GM19239 (cell line): ENCODE results near the gene IFNA1.
A peak's percentile ranks its signal among the peaks of the same experiment; 100 is the strongest.
"Not testable (repeated sequence)": the region's sequence is repeated elsewhere in the genome, so short reads cannot be mapped to it uniquely, and the experiment has no call there.

Source experiments
- DNase-seq: peaks from one replicate; pipeline ENCODE4 v3.0.0; 2011; ENCODE audit warnings: low spot score; ENCODE audit not compliant: insufficient read length
- FAIRE-seq: peaks from 2 replicates; lab custom pipeline; 2011; peaks lifted over from hg19 to GRCh38; lab: Jason Lieb, UNC

IFNA1 gene

DNA sequence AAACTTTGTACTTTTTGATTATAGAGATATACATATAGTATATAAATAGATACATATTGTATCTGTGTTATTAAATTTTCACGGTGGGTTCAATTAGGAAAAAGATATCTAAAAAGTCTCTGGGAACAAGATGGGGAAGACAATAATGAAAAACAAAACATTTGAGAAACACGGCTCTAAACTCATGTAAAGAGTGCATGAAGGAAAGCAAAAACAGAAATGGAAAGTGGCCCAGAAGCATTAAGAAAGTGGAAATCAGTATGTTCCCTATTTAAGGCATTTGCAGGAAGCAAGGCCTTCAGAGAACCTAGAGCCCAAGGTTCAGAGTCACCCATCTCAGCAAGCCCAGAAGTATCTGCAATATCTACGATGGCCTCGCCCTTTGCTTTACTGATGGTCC is at the start of gene IFNA1:
Gene IFNA1, plus strand, starts transcription at position 301 of the 400 bp plus-strand sequence. Its CDS starts 69 bp downstream, at position 370.
- FAIRE-seq (no peak), DNase-seq (no peak)

DNA sequence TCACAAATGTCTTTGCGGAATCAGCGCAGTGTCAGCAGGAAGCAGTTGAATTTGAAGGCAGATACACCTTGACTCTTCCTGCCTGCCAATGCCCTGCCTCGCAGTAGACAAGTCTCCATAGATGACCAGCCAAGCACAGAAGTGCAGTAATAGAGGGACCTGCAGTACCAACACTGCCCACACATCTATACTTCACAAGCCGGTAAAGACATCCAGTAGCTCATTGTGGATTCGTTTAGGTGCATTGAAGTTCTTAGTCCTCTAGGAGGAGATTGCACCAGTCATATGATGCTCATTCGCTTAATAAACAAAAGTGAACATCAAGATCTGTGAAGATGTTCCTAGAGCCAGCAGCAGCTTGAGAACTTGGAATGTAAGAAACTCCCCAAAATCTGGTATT is 48.0 kb upstream of the IFNA1 start:
- FAIRE-seq (peak; percentile 87), DNase-seq (no peak)

DNA sequence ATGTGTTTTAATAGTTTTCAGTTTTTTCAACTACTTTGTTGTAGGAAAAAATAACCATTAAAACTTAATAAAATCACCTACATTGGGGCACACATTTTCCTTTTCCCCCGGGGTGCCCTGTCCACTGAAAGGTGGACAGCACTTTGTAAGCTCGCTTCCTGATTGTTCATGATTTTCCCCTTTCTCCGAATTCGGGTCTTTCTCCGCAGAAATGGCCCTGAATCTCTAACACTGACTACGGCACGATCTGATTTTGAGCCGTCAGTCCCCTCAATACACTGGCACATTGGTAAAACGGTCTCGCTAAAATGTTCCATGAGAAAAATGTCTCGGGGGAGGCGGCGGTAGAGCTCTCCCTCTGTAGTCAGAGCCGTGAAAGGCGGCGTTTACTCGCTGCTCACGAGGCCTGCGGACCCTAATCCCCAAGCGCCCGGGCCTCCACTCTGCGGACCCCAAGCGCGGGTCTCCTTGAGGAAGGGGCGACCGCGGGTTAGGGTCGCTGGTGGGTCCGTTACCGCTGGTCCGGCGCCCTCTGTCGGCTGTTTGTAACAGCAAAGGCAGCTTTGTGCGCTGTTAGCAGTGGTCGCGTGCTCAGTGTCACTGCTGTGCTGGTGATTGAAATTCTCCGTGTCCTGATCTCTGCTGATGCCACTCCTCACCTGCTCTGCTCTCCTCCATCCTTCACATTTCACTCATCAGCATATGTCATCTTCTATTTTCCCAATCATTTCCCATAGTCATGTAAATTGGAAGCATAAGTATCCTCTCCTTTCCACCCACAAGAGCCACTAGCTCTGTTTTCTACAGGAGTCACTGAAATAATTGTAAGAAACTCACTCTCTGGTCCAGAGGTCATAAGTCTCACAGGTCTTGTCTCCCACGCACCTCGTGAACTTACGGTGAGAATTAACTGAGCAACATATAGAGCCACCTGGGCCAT is 44.2 kb upstream of the IFNA1 start:
- FAIRE-seq (peak; percentile 97), DNase-seq (no peak)

DNA sequence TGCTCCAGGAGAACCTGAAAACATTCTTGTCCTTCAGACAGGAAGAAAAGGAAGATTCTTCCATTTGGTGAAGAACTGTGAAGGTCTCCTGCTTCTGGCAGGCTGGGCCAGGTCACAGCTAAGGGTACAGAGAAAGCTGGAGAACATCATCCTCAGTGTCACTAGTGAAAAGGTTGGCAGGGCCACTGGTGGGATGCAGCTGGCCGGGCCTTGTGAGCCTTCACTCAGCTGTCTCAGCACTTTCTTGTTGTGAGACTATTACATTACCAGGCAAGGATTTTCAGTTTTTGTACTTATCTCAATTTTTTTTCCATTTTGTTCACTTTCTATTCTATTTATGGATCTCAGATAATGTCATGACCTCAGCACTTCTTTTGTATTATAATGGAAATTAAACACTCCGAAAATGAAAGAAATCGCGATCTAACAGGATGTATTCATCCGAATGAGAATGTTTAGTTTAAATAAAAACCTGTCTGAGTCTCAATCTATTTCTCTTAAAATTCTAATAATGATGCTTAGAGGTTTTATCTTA is 41.2 kb upstream of the IFNA1 start:
- DNase-seq (no peak), FAIRE-seq (peak; percentile 67)

DNA sequence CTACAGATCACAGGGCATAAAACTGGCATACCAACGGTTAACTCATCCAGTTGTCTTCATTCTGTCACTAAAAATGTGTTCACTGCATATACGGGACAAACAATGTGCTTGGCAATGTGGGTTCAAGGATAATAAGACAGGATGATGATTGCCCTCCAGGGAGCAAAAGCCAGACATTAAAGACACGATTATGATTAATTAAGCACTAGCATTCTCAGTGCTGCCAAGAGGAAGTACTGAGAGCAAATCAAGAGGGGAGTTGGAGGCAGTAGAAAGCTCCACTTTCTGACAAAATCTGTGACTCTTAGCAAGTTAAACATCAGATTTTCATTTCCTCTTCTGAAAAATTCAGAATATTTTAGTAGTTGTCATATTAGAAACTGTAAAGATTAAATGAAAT is 40.3 kb upstream of the IFNA1 start:
- DNase-seq (no peak), FAIRE-seq (no peak)

DNA sequence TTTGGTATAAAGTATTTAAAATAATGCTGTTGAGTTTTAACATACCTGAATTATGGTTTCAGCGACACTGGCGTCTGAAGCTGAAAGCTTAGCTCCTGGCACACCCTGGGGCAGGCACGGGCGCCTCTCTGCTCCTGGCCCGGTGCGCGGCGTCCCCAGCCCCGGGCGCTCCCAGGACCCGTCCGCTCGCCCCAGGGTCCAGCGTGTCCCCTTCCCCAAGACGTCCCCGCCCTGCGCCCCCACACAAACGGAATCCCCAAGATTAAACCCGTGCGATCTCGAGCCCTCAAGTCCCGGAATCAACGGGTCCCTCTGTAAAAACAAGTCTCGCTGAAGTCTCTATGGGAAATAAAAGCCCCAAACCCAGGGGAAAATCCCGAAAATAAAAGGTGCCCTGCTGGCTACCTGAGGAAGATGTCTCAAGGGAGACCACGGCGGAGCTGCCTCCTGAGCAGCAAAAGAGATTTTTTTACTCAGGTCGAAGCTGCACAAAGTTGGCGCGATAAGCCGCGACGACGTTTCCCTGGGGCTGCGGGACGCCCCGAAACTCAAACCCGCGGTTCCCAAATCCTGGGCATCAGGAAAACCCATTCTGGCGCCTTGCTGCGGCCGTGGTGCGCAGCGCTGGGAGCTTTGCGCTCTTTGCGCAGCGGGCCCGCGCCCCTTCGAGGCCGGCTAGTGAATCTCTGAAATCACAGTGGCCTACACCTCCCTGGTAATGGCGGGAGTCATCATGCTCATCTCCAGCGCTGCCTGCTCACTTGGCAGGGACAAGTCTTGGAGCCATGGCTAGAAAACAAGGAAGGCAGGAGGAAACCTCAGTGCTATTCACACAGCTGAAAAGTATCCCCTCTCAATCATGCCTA is 37.6 kb upstream of the IFNA1 start:
- no peak for FAIRE-seq
- no peak for DNase-seq

DNA sequence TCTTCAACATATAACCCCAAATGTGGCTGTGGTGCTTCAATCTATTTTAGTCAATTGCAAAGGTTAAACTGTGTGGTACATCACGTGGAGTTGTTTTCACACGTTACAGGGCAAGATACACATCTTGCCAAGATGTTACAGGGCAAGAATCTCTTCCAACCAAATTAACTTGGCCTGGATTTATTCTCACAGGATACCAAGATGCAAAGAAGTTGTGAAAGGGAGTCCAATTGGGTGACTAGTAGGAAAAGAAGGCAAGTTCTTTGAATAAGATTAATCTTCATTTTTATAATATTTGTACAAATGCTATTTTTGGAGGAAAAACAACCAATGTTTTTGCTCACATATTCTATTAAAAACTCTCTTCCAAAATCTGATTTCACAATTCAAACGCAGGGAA is 36.1 kb upstream of the IFNA1 start:
- FAIRE-seq (no peak), DNase-seq (no peak)

DNA sequence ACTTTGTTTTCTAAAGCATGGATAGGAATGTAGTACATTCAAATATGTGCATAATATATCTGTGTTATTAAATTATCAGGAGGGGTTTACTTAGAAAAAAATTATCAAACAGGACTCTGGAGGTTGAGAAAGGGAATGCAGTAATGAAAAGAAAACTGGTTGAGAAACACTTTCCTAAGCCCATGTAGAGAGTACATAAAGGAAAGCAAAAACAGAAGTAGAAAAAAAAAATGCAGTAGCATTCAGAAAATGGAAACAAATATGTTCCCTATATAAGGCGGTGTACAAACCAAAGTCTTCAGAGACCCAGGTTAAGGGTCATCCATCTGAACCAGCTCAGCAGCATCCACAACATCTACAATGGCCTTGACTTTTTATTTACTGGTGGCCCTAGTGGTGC is 31.4 kb upstream of the IFNA1 start, which contains the start of gene IFNA8:
Gene IFNA8, plus strand, starts transcription at position 301 of the 400 bp plus-strand sequence. Its CDS starts 60 bp downstream, at position 361.
- DNase-seq (no peak), FAIRE-seq (no peak)

DNA sequence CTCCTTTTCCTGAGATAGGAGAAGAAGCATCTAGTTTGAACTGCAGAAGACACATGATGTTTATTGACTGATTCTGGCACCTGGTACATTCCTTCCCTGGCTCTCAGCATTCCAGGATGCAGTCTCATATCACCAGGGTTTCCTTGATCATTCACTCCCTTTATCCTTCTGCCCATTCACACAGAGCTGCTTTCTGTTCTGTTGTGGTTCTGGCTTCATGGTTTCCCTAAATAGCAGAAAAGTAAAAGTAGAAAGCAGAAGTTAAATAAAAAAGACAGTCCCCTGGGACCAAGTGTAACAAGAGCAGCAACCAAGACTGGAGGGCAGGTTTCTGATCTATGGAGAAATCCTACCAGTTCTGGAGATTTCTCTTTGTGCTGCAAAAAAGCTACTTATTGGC is 28.1 kb upstream of the IFNA1 start:
- FAIRE-seq: peak; percentile 75
- no peak for DNase-seq

DNA sequence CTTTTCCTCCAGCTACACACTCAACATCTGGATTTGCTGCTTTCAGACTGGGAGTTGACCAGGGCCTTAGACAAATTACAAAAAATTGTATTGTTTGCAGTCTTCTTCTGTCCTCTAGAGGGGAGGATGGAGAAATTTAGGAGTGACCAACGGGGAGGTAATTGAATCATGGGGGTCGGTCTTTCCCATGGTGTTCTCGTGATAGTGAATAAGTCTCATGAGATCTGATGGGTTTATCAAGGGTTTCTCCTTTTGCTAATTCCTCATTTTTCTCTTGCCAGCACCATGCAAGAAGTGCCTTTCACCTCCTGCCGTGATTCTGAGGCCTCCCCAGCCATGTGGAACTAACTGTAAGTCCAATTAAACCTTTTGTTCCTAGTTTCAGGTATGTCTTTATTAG is 27.1 kb upstream of the IFNA1 start:
- DNase-seq (no peak), FAIRE-seq (no peak)

DNA sequence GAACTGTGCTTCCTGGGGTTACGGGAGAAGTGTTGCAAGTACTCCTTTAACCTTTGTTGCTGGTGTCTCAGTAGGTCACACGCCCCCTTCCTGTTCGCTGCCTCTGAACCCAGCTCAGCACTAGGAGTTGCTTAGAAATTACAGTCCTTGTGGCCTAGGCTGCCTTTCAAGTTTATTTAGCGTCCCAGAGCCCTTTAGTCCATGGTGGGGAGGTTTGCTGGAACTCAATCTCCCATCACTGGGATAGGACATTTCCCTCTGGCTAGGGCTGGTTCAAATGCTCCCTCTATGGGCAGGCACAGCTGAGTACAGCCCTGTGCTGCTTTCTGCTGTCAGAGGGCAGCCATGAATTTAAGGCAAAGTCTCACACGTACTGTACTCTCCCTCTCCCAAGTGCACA is 26.6 kb upstream of the IFNA1 start:
- FAIRE-seq (no peak), DNase-seq (no peak)

DNA sequence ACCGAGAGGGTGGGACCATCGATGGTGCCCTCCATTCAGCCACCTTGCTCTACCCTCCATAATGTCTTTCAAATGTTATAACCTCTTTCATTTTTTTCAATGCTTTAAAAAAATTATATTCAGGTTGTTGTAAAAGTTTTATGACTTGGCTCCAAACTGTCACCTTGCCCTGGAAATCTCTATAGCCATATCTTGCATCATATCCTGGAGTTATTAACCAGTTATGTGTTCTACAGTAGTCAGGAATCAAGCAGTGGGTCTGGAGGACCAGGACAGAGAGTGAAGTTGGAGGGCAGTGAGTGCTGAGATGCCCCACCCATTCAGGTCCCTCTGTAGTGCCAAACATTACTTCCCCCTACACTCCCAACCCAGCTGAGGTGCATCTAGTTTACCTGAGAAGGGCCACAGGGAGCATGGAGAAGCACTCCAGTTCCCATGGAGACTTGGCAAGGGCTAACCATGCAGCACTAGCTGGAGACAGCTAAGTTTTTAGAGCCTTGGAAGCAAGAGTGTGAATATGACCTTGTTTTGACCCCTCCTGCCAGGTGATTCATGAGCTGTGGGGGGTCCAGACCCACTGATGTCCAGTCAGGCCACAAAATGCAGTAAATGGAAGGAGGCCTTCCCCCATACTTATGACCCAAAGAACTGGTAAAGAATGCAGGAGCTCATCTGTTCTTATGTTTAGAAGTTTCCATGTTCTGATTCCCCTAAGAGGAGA is 25.9 kb upstream of the IFNA1 start:
- FAIRE-seq (no peak), DNase-seq (no peak)

DNA sequence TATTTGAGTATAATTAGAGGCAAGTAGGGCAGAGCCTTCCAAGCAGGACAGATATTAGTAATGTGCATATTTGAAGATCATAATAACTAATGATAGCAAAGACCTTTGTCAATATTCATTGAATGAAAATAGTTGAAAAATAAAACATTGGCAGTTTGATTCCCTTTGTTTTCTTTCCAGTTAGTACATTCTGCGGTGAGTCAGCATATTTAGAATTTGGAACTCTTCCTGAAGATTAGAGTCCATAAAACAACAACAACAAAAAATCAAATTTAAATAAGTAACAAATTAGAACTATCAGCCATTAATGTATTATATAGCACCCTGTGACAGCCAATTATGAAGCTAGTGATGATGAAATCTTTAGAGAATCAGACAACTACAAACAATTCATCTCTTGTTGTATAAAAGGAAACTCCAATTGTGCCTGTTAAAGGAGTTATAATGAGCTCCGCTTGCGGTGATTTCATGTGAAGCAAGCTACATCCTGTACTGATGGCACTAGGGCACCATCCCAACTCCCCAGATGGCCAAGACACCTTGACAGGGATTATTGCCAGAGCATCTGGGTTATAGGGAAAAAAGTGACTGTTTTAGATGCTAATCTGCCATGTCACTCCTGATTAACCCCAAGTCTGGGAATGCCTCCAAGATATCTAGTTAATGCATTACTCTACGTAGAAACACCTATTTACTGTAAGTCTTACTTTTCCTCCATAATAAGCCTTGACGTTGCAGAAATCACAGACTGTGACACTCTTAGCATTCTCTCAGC is 24.6 kb upstream of the IFNA1 start:
- FAIRE-seq: no peak

DNA sequence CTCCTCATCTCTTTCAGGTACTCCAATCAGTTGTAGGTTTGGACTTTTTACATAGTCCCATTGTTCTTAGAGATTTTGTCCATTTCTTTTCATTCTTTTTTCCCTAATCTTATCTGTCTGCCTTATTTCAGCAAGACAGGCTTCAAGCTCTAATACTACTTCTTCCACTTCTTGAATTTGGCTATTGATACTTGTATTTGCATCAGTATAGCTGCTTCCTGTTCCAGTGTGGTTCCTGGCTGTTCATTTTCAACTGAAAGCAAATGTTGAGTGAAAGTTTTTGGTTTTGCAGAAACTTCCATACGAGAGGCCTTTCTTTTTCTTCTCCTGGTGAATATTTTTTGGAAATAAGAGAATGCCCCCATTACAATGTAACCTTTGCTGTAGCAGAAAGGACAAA is 12.0 kb upstream of the IFNA1 start:
- peak; percentile 4 for FAIRE-seq
- DNase-seq: no peak

More for the DNA sequence above, 24.6 kb upstream of the IFNA1 start:
- DNase-seq: no peak

DNA sequence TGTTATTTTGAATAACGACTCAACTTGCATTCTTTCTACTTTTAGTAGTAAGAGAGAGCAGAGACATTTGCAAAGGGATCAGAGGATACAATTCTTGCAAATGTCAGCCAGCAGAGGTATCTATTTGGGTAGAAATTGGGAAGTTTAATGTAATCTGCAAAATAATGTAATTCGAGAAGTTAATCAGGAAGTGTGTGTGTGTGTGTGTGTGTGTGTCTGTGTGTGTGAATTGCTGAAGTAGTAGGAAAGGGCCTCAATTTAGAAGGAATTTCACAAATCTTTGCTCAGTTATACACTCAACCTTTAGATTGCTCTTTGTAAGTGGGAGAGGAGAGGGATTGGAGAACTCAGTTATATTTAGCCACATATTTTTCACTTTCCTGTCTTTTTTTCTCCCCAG is 11.0 kb upstream of the IFNA1 start:
- no peak for DNase-seq
- FAIRE-seq: no peak

DNA sequence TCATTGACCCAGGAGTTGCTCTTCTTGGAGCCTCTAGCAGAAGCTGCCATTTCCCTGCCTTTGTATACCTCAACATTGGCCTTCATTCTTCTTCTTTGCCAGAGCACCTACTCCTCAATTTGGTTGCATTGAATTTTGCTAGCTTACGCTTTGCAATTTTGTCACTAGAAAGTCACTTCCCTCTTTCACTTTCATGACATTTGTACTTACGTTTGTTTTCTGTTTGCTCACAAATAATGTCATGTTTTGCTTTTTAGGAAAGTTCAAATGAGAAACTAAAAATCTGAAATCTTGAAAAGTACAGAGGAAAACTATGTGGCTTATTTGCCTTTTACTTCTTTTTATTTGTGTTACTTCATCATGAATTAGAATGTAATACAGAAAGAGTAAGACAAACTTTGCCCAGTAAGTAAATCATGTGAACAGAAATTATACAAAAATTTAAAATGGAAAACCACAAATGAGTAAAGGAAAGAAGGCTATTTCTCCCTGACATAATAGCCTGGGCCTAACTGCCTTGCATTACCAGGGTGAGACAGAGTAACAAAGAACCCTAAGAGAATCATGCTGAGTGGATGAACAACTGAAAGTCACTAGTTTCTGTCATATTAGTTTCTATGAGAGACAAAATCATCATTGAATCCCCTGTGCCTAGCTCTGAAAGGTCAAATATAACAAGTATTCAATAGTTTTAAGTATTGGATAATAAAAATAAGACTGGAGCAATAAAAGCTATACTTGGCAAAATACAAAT is 7.4 kb upstream of the IFNA1 start:
- no peak for DNase-seq
- FAIRE-seq: peak; percentile 90

DNA sequence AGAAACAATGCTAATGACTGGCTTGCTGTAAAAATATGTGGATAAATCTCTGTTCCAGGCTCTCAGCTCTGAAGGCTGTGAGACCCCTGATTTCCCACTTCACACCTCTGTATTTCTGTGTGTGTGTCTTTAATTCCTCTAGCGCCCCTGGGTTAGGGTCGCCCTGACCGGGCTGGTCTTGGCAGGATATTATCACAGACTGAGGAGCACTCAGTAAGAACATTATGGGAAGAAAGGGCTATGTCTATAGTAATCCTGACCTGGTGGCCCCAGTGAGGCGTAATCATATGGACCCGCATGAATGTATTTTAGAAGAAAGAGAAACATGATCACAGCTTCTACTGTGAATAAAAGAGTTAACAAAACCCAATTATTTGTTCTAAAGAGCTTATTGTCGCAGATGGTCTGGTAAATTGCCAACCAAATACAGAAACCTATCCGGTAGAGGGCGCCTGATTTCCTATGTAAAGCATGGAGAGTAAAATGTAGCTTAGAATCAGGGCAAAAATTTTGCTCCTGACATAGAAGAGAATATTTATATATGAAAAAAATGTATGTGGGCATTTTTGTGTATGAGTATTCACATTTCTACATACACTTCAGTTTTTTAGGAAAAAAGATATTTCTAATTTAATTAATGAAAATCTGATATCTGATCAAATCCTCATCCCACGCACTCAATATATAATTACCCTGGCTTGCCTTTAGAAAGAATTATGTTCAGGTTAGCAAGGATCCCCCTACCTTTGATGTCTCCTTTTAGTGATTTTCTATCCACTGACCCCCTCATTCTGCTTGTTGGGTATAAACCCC is 5.8 kb upstream of the IFNA1 start:
- DNase-seq: no peak
- peak; percentile 55 for FAIRE-seq

DNA sequence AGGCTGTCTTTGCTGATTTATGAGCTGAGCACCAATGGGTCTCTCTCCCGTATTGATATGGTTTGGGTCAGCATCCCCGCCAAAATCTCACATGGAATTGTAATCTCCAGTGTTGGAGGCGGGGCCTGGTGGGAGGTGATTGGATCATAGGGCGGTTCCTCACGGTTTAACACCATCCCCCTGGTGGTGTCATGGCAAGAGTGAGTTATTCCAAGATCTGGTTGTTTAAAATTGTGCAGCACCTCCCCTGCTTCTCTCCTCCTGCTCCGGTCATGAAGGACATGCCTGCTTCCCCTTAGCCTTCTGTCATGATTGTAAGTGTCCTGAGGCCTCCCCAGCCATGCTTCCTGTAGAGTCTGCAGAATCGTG is 5.2 kb upstream of the IFNA1 start:
- FAIRE-seq, DNase-seq: not testable (repeated sequence)
